GM19467 (cell line): ENCODE measurements around the gene IMPG2.

ENCODE experiments used
- ATAC-seq: cut with Tn5 transposase; IDR thresholded peaks from one replicate; pipeline ENCODE4 v1.9.1; 2021; ENCODE audit warnings: mild to moderate bottlenecking, moderate library complexity; ENCODE audit not compliant: unreplicated experiment

IMPG2 gene

GRCh38 chr3:101243285-101244211, 76.8 kb downstream of the IMPG2 start:
- ATAC-seq = no peak

- no peak for ATAC-seq
Observed at GRCh38 chr3:101240719-101241399, 79.5 kb downstream of the IMPG2 start.

DNA sequence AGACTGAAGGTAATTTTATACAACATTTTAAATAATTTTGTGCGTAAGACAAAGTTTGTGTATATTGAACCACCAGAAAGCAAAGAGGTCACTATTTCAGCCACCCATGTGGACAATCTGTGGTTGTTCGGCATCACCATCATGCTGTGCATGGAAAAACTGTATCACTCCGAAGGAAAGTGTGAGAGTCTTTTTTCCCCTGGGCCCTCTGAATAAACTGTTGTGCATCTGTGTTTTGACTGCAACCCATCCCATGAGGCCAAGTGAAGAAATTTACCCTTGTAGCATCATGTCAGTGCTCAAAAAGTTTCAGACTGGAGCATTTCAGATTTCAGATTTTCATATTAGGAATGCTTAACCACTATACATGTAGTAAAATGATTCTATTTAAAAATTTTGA, 85.3 kb downstream of the IMPG2 start:
- no peak for ATAC-seq

GRCh38 chr3:101230618-101231017, 89.8 kb downstream of the IMPG2 start:
- no peak for ATAC-seq

DNA sequence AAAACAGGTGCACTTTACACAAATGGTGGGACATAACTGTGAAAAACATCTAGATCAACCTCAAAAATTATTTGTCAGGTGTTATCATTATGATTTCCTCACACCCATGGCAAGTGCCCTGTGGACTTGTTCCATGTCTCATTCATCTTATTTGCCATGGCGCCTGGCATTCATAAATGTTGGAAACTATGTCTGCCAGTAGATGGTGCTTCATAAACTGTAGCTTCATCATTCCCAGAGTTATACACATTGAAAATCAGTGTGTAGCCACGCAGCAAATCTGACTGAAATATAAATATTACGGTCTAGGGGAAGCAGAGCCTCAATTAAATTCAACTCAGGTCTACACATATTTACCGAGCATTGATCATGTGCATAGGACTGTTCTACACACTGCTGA, 90.7 kb downstream of the IMPG2 start:
- ATAC-seq = no peak

DNA sequence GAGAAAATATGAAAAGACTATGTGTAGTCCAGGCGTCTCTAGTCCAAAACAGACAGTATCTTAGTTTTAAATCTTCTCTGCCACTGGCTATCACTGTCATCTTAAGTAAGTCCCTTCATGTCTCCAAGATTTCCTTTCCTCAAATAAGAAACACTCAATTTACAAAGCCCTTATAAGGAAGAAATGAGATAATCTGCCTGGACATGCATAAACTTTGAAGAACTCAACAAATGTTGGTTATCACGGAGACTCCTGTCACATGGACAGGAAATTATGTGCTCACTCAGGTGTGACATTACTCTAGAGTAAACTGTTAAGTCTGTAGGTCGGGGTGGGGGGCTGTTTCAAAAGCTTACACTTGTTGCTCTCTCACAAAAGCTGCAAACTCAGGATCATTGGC, 91.9 kb downstream of the IMPG2 start:
- no peak for ATAC-seq

- no peak for ATAC-seq
Observed at GRCh38 chr3:101224739-101225138, 95.6 kb downstream of the IMPG2 start.

DNA sequence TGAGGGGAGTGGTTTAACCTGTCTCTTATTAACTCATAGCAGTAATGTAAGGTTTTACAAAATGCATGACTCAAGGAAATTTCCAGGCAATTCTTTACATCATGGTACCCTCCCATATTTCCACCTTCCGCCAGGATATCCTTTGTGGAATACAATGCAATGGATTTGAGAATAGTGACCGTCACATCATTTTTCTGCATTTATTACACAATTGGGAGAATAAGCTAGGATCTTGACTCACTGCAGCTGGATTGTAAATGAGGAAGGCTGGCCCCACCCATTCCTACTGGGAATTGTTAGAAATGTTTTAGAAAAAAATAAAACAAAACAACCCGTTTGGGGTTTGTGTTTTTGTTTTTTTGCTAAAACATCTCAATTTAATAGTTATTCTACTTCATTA, 97.4 kb downstream of the IMPG2 start:
- no peak for ATAC-seq

- ATAC-seq = no peak
Observed at GRCh38 chr3:101219842-101220560, 100.4 kb downstream of the IMPG2 start.

- ATAC-seq = no peak
Observed at GRCh38 chr3:101217472-101218245, 102.7 kb downstream of the IMPG2 start.

DNA sequence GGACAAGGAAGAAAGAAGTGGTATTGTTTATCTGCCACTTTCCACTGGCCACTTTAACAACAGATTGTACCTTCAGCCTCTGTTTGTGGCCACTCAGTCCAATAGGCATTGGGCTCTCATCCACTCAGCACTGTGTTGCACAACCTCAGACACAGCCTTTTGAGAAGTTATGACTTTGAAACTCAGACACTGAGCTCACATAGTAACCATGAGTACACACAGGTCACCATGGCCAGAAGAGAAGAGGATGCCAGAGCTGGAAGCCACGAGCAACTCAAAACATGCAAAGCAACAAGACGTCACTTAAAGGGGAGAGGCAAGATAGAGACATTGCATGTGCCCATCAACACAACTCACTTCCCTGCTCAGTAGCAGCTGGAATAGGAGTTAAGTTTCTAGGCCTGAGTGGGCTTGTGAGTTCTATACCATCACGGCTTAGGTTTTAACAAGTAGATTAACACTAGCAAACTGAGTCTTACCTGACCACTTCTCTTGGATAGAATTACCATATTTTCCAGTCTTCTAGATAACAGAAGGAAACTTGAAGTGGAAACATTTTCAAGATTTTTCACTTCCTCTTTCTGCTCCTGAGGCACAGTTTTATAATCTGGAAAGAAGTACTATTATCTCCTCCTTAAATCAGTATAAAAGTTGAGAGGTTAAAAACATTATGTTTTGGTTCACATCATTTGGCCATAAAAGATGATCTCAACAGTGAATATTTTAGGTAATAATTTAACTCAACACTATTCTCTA, 103.5 kb downstream of the IMPG2 start:
- no peak for ATAC-seq

GRCh38 chr3:101212730-101213129, 107.6 kb downstream of the IMPG2 start:
- no peak for ATAC-seq

- ATAC-seq = no peak
Observed at GRCh38 chr3:101204246-101204645, 116.1 kb downstream of the IMPG2 start.

DNA sequence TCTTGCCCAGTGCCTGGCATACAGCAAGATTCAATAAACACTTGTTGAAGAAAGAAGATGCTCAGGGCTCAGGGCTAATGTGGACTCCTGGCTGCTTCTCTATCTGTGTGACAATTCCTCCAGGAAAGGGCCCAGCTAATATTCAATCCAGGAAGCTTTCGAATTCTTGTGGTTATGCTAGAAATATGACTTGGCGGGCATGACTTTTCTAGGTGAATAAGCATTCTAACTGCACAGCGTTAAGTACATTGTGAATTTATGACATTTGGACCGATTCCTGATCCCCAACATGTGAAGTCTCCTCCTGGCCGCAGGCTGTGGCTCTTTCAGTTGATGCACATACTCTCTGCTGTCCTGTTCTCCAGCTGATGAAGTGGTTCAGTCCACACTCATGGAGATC, 117.0 kb downstream of the IMPG2 start:
- no peak for ATAC-seq

DNA sequence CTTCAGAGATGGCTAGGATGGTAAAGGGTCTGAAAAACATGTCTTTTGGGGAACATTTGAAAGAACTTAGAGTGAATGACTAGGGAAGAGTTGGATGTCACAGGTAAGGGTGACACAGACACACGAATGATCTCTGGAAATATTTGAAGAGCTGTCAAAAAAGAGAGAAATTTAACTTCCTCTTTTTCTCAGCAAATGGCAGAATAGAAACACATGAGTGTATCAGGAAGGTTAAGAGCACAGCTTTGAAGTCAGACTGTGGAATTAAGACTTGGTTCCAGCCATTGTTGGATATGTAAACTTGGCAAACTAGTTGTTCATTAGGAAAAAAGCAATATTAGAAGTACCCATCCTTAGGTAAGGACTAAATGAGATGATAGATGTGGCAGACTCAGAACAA, 117.7 kb downstream of the IMPG2 start:
- ATAC-seq = no peak

GRCh38 chr3:101200461-101200860, 119.9 kb downstream of the IMPG2 start:
- no peak for ATAC-seq

DNA sequence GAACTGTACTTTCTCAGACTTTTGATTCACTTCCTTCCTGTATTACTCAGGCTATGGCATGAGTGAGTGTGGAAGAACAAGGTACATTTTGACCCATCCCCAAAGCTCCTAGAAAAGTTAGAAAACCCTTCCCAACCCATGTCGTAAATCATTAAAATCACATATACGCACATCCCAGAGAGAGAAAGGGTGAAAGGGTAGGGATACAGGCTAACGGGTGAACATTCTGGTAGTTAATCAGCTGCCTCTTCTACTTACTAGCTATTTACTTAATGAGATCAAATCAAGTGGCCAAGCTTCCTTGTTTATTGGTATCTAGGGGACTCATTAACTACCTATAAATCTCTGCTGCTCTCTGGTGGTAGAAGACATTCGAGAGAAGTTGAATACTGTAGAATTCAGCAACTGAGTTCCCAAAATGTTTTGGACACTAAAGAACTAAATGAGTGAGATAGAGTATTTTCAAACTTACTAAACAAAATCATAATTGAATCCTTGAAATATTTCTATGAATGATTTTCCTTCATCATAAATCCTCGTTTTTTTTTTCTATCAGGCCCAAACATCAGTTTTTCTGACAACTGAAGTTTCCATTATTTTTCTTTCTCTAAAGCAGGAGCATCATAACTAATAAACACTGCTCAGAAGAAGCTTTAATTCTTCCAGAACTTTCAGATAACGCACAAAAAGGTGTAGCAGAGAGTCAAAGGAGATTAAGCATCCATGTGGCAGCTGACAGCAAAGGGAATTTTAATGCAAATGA, 124.2 kb downstream of the IMPG2 start:
- ATAC-seq = no peak

GRCh38 chr3:101194392-101194791, 126.0 kb downstream of the IMPG2 start:
- ATAC-seq = no peak

GRCh38 chr3:101193957-101194356, 126.4 kb downstream of the IMPG2 start:
- ATAC-seq = no peak
